NCI-H128 (cell line): Measurements from ENCODE around the gene WNT8A.

ENCODE experiments used
- DNase-seq: peaks from one replicate; lab custom pipeline; 2025; ENCODE audit not compliant: unreplicated experiment; lab: John Stamatoyannopoulos, UW

WNT8A gene

DNA sequence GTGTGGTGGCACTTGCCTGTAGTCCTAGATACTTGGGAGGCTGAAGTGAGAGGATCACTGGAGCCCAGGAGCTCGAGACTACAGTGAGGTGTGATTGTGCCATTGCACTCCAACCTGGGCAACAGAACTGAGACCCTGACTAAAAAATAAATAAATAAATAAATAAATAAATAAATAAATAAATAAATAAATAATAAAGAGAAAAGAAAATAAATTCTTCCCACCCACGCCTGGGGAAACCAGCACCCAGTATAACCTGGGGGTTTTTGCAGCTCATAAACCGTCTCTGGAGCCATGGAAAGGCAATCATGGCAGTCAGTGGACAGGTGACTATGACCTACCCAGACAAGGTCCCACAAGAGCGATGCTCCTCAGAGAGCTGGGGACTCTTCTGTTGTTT is 7.9 kb downstream of the WNT8A start:
- no peak for DNase-seq

DNA sequence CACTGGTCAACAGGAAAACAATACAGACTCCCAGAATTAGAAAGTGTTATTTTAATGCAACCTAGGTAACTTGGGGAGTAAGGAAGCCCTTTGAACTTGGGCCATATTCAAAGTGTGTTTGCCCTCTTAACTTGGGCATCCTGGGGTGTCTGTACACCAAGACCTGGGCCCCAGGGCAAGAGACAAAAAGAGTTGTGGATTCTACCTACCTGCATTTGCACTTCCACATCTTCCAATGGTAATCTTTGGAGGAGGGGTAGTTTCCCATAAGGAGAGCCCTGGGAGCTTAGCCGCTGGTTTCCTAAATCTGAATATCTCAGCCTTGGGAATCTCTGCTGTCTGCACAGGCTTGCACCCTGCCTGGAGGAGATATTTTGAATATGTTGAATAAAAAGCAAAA is 8.5 kb downstream of the WNT8A start:
- no peak for DNase-seq

DNA sequence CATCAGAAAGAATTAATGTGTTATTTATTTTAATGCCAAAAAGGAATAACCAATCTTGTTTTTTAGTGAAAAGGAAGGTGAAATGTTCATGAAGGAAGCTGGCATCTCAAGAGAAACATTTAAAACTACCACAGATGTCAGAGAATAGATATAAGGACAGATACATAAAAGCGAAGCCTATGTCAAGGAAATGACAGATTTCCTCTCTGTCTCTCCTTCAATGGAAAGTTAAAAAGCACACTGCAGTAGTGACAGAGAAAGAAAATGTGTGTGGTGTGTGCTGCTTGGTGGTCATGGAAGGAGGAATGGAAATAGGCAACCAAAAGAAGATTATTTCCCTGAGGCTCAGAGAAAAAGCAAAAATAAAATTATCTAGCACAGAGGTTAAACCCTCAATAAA is 9.2 kb downstream of the WNT8A start:
- DNase-seq, result no peak

DNA sequence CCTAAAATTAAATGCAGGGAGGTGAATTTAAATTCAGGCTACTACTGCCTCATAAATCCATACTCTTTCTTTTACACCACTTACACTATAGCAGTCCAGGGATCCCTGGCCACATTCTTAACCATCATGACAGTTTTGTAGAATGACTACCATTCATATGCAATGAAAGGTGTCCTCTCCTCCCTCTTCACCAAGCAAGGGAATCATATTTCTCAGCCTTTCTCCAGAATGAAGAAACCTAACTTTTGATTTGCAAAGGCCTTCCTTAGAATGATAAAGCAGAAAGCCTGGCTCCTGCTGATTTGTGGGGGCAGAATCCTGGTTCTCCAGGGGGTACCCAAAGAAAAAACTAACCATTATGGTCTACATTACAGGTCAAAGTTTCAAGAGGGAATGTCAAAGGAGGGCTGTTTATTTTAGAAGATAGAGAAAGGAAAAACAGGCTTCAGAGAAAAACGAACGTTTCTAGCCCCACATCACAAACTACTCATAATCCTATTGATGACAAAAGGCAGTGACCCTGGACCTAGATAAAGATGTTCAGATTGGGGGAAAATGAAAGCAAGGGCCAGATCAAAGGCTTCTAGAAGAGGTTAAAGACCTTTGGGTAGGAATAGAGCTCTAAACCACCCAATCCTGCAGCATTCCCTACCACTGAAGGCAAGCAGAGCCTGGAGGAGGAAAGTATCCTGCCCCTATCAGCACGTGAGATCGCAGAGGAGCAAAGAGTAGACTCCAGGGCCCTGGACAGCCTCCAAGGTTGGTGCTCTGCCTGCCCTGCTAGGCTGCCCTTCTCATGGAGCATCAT is 11.5 kb downstream of the WNT8A start:
- DNase-seq, result no peak

DNA sequence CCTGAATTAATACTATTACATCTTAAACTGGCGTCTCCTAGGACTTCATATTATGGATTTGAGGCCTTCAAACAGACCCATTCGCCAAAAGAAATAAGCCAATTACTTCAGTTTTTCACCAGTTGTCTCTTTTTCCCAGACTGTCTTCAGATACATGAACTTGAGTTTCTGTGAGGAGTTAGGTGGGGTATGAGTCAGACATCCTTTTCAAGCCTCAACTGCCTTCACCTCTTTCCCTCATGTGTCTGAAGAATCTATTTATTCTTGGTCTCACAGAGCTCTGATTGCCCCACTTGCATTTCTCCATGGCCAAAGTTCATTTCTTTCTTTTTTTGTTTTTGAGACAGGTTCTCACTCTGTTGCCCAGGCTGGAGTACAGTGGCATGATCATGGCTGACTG is 12.5 kb downstream of the WNT8A start:
- no peak for DNase-seq

DNA sequence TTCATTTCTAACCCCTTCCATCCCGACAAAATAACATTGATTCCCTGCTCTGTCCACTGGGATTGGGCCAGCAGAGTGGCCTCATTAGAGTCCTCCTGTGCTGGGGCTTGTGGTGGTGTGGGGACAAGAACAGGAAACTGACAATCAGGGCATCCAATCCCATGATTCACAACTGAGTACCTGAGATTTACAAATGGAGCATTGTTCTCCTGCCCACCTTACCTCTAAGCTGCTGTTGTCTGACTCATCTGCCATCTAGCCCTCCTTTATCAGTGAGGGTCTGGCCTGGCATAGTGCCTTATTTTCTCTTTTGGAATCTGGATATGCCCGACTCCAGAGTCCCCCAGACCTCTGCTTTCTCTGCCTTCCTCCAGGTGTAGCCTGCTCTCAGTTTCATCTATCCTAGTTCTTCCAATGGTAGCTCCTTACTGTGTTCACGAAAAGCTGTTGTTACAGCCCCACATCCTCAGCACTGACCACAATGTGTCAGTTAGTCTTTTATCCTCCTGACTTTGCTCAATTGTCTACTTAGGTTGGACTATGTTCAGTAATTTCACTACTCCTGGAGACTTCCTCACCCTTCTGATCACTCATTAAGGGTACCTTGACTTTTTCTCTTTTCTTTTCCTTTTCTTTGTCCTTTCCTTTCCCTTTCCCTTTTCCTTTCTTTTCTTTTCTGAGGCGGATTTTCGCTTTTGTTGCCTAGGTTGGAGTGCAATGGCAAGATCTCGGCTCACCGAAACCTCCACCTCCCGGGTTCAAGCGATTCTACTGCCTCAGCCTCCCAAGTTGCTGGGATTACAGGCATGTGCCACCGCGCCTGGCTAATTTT is 13.4 kb downstream of the WNT8A start:
- DNase-seq, result no peak

DNA sequence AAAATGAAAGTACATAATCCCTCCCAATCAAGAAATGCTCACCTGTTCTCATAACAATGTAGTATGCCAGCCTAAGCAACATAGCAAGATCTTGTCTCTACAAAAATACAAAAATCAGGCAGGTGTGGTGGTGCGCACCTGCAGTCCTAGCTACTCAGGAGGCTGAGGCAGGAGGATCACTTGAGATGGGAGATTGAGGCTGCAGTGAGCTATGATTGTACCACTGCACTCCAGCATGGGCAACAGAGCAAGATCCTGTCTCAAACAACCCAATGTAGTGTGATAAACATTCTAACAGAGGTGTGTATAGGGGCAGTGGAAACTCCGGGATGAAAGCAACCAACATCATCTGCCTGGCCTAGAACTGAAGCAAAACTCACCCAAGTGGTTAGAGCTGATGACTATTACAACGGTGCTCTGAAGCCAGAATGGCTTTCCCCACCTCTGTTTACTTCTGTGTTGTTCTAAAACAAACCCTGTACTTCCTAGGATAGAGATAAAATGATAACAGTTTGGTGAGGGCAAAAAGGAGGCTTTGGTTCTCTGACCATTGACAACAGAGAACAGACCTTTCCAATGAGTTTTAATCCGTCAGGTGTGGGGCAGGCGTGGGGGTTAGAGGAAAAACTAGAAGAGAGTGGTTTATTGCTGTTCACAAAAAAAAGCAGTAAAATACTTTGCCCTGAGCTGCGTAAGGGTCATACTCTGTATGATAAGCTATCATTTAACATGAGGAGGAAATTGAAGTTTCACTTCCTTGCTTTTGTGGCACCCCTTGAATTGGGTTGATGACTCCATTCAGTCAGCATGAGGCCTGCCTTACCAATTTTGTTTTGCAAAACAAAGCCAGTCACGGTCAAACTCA is 18.9 kb downstream of the WNT8A start:
- DNase-seq, result no peak

DNA sequence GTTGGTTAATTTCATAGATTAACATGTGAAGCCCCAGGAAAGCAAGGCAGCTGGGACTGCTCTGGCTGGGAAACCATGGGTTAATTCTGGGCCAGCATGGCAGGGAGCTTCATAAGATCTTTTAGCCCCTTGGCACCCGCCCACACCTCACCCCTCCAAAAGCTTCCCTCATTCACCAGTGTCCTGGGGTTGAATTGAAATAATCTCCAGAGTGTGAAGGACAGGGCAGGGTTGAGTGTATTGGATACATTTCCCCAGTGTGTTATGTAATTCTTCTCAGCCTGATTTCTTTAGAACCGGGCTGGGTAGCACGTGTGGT is 19.4 kb downstream of the WNT8A start:
- DNase-seq, result no peak

DNA sequence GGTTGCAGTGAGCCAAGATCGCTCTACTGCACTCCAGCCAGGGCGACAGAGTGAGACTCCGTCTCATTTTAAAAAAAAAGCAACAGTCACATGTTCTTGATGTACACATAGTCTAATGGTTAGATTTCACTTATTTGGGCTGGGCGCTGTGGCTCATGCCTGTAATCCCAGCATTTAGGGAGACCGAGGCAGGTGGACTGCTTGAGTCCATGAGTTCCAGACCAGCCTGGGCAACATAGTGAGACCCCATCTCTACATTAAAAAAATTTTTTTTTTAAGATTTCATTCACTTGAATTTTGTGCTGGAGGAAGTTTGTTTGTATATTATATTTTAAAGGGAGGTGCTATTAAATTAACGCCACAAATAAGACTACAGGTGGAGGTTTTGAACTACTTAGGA is 21.9 kb downstream of the WNT8A start:
- no peak for DNase-seq

DNA sequence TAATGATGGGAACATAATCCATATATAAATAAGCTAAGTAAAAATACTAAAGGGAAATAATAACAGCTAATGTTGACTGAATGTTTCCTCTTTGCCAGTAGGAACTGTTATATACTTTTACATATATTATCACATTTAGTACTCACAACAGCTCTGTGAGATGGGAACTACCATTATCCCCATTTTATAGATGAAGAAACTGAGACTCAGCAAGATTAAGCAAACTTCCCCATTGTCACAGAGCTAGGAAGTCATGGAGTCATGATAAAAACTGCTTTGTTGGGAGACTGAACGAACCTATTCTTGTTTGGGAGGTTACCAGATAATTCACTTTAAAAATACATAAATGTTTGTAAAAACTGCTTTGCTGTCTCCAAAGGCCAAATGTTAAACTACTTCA is 23.4 kb downstream of the WNT8A start:
- no peak for DNase-seq

DNA sequence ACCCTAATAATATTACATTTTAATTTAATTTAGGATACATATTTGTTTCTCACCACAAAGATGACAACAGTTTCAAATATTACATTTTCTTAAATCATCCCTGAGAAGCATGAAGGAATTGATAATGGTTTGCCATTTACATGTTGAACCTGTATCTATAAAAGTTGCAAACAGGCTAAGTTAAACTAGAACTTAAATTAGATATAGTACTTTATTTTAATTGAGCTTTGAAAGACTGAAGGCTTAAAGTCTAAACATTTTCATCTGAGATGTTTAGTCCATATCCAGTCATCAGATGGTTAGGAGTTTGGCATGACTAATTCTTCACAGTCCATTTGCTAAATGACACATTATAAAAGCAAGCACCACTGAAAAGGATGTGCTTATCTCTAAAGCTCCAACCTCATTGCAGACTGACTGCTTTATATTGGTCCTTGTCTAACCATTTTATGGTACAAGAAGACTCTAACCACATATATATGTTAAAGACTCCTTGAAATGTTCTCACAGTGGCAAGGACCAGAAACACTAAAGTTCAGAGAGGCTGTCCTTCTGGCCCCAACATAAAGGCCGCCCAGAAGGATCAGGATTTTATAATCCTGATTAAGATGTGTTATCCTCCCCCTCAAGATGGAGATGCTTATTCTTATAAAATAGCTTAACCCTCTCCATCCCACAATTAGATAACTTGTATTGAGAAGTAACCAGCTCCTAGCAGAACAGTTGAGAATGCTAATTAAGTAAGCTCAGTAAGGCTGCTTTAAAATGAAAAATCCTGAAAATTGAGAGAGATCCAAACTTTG is 25.8 kb downstream of the WNT8A start:
- no peak for DNase-seq

DNA sequence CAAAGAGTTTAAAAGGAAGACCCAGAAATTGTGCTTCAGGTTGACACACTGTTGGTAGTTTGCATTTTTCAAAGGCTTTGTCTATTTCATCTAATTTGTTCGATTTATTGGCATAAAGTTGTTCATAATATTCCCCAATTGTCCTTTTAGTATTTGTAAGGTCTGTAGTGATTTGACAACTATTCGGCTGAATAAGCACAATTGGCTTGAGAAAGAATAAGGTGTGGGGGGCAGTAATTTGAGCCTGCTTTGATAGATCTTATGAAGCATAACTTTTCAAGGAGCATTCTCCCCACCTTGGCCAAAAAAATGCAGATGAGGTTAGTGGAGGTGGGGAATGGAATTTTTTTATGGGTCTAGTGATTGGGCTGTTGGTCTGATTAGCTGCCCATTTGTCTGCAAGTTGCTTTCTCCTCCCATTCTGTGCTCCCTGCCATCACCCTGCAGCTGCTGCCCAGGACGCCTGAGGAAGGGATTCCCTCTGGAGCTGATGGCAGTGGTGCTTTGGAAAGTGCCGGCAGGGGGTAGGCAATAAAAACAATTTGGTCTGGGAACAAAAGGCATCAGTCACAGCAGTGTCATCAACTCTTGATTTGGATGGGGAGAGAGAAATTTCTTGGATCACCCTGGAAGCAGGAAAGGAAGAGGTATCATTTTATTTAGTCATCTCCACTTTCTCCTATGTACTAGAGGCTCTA is 26.6 kb downstream of the WNT8A start:
- DNase-seq, result no peak

DNA sequence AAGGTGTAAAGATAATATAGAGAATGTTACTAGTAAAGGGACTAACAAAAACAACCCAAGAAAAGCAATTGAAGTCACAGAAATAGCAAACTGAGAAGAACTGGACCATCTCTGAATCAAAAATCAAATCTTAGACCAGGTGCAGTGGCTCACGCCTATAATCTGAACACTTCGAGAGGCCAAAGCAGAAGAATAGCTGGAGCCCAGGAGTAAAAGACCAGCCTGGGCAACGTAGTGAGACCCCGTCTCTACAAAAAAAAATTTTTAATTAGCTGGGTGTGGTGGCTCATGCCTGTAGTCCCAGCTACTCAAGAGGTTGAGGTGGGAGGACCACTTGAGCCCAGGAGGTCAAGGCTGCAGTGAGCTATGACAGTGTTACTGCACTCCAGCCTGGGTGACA is 27.3 kb downstream of the WNT8A start:
- DNase-seq, result no peak

DNA sequence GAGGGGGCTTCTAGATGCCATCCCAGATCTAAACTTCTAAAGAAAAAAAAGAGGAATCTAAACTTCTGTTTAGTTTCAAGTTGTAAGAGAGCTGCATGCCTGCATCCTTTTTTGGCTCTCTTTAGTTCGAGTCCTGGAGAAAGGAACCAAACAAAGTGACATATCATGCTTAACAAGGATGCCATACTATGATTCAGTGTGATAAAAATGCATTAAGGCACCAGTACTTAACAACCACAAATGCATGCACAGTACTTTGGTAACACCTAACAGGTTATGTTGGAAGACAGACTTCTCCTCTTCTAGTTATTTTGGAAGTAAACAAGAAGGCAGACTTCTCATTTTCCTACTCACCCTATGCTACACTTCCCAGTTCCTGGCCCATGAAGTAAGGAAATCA is 28.1 kb downstream of the WNT8A start:
- no peak for DNase-seq

DNA sequence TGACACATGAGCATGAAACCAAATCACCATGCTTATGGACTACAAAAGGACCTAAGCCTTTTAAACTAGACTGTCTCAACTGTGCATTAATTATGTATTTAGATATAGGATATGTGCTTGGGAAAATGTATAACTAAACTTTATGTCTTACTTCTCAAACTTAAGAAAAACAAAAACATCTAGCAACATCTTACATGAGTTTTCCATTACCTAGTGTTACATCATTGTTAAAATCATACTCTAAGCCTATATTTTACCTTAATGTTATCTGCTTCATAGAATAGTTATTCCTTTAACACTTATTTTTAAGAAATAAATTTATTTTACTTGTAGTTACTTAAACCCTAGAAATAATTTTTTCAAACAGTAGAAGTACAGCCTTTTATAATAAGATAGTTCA is 31.4 kb downstream of the WNT8A start:
- DNase-seq, result no peak

DNA sequence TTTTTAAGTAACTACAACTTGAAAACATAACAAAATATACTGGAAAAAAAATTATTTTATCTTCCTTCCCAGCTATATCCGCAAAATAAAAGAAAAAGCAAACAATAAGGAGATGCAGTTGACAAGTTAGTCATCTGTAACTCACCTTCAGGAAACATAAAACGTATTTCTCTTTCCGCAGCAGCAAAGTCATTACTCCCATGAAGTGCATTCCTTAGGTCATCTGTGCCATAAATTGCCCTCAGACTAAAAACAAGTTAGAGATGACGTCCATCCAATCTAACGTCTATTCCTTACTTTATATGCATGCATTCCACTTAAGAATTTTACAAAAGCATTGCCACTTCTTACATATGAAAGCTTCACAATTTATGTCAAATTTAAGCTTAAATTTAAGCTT is 44.5 kb downstream of the WNT8A start:
- DNase-seq, result no peak

DNA sequence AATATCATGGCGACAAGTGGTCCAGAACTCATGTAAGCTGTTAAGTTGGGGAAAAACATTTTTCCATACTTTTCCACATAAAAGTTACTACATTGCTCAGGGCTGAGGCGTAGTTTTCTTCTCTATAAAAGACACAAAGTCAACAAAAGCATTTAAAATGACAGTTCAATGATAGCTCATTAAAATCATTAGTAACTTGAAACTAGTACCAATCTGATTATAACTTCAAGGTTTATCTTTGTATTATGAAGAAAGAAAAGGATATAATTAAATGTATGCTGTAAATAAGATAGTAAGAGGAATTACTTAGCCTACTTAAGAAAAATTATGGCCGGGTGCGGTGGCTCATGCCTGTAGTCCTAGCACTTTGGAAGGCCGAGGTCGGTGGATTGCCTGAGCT is 45.5 kb downstream of the WNT8A start:
- DNase-seq, result no peak

DNA sequence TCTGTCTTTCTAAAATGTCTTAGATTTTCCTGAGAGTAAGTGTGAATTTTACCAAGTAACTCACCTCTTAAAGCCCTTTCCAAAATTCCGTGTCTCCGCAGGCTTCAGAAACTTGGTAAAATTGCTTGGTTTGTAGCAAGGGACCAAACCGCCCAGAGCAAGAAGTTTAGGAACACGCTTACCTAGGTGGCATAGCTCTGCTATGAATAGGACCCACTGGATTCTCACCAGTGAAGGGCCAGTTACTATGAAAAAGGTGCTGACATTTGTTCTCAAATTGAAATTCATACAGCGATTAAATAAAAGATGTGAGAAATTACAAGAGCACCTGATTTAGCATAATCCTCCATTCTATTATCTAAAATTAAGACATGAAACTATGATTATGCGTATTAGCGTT is 48.7 kb downstream of the WNT8A start:
- DNase-seq, result no peak

DNA sequence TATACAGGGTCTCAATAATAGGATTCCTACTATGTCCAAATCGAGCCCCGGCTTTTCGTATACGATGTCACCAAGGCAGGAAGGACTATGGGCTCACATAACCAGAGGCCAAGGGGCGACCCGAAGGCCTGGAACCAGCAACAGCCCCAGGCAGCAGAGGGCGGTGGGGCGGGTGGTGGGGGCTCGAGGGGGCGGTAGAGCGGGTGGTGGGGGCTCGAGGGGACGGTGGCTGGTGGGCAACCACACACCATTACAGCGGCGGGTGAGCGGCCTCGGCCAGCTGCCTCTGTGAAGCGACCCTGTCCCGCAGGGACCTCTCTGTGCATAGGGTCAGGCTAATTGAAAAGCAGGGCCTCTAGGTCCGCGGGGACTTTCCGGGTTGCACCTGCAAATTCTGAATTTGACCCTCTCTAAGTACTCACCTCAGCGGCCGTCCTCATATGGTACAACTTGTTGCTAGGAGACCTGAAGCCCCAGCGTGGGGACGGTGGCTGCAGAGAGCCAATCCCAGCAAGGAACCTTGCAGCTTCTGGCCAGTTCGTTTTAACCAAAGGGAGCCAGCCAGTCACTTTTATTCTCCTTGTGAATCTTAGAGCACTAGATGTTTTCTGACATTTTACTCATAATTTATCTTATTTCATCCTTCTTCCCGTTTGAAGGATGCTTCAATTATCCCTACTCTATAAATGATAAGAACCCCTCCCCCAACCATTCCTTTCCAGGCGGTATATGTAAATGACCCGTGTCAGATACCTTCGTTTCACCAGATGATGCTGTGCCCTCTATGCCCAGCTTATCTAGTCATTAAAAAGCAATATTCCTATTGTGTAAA is 55.3 kb downstream of the WNT8A start, which contains the start of gene NME5:
NME5 (minus strand) TSS at position 480 of the 832 bp plus-strand sequence. CDS start 648 bp downstream, outside the sequence.
- peak; percentile 66 for DNase-seq
